ENCODE measurements around the gene PDCD1LG2.
"Not testable (repeated sequence)": the region's sequence is repeated elsewhere in the genome, so short reads cannot be mapped to it uniquely, and the experiment has no call there.

PDCD1LG2 gene

DNA sequence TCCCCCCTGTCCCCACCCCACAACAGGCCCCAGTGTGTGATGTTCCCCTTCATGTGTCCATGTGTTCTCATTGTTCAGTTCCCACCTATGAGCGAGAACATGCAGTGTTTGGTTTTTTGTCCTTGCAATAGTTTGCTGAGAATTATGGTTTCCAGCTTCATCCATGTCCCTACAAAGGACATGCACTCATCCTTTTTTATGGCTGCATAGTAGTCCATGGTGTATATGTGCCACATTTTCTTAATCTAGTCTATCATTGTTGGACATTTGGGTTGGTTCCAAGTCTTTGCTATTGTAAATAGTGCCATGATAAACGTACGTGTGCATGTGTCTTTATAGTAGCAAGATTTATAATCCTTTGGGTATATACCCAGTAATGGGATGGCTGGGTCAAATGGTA is 15.6 kb upstream of the PDCD1LG2 start:
- not testable (repeated sequence) for DNase-seq

DNA sequence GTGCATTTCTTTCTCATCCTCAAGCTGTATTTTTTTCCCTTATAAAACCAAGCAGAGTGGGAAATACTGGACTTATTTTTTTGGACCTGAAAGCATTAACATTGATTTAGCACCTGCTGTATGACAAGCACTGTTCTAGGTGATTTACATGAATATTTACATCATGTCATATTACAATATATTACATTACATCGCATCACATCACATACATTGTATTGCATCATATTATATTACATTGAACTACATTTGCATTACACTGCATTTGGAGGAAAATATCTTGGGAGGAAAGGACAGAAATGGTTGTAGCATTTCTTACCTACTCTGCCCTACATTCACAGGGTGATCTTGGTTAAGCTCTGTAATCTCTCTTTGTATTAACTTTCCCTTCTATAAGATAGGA is 11.2 kb upstream of the PDCD1LG2 start:
- DNase-seq: no peak

DNA sequence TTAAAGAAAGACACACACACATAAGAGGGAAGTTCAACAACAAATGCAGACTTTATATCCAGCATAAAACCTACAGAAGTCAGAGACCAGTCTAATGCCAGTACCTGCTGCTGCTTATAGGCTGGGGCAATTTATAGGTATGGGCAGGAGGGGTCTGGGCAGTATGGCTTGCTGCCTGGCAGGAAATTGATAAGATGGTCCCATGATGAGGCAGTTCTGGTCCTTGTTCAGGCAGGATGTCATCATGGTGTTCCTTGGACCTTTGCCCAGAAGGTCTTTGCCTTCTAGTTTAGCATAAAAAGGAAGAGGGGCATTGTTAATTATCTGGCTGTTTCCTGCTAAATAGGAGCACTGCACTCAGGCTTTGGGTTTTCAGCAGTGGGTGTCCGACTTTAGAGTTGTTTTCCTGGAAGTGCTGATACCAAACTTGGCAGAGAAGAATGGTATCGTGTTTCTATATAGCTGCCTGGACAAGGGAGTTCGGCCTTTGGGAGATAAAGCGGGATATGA is 10.4 kb upstream of the PDCD1LG2 start:
- DNase-seq: no peak

DNA sequence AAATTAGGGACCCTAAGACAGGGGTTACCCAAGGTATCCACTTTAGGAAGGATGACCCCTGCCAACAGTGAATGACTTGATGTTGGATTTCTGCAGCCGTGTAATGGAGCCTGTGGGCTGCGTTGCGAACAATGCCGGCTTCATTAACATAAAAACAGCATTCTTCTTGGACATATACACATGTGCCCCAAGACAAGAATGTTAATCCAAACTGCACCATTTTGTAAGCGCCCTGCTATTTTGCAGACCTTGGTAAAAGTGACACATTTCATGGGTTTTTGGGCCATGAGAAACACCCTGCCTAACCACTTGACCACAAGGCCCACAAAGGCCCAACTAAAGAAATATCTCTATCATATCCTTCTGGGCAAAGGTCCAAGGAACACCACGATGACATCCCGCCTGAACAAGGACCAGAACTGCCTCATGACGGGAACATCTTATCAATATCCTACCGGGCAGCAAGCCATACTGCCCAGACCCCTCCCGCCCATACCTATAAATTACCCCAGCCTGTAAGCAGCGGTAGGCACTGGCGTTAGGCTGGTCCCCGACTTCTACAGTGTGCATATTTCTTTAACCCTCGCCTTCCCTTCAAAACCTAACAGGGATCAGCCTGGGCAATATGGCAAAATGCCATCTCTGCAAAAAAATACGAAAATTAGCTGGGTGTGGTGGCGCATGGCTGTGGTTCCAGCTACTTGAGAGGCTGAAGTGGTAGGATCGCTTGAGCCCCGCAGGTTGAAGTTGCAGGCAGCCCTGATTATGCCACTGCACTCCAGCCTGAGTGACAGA is 9.7 kb upstream of the PDCD1LG2 start:
- DNase-seq: no peak

DNA sequence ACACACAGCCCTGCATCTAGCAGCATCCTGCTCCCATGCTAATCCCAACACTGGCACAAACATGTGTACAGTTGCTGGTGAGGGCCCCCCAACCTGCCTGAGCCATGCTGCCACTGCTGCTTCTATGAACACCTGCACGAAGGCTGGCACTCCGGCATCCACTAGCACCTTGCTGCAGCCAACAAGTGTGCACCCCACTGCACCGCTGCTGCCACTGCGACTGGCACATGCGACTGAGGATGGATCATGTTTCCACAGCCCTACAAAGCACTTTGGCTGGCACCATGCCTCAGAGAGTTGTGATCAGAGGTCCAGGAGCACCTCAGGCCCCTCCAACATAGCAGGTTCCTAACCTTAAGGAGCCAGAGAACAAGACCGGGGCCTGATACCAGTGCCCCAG is 7.8 kb upstream of the PDCD1LG2 start:
- no peak for DNase-seq

DNA sequence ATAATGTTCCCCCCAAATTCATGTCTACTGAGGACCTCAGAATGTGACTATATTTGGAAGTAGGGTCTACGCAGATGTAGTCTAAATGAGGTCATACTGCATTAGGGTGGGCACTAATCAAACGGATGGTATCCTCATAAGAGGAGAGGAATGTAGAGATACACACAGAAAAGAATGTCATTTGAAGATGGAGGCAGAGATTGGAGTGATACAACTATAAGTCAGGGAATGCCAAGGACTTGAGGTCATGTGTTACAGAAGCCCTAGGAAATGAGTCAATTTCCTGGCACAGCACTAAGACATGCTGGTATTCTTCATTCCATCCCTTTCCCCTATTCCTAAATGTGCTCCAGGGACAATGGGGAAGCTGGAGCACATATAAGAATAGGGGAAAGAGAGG is 758 bp upstream of the PDCD1LG2 start:
- DNase-seq: no peak

DNA sequence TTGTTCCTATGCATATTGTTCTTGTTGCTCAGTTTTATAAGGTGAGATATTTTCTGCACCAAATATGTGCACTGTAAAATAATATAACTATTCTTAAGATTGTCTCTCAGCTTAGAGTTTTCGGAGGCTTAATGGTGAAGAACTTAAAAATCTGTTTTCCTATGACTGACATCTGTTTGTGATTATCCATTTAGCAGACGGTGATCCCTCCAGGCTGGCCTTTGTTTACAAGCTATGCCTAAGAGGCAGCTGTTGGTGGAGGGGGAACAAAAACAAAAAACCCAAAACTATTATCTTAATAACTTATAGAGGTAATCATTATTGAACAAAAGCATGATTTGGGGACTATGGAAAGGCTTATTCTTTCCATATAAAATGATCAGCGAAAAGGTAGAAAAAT is 658 bp downstream of the PDCD1LG2 start:
- no peak for DNase-seq

DNA sequence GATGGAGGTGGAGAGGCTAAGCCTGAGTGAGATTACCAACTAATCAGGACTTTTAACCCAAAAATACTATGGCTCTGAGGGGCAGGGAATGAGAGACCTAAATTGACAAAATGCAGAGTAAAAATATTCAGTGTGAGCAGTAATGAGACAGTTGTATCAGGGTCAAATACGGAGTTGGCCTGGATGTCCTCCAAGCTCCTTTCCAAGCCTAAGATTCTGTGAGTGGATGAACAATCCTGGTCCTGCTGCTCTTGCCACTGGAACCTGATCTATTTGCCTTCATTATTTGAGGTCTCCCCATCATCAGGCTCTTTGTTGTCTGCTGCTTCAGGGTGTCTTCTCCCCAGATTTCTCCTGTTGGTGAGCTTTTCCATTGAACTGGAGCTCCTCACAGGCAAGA is 1.1 kb downstream of the PDCD1LG2 start:
- DNase-seq: no peak

DNA sequence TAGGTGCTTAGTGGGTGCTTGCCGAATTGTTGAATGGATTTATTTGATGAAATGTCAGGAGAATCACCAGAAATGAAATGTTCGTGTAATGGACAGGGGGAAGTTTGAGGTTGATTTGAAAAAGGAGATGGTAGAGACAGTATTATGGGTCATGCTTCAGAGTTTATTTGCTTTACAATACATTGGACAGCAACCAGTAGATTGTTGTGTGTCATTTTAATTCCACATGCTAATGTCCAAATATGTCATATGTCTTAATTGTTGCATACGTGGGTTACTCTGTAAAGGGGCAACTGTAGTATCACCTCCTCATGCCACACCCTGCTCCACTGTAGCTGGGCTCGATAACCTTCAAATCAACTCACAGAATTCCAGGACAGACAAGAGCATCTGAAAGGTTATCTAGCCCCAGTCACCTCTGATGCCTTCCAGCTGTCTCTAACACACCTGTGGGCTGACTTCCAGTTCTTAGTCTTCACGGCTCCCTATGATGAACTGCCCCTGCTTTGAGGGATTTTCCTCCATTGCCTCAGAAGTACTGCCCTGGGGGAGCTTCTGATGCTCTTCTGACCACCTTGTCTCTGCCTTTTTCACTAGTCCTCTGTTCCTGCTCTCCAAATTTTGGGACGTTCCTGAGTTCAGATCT is 1.7 kb downstream of the PDCD1LG2 start:
- DNase-seq: no peak

DNA sequence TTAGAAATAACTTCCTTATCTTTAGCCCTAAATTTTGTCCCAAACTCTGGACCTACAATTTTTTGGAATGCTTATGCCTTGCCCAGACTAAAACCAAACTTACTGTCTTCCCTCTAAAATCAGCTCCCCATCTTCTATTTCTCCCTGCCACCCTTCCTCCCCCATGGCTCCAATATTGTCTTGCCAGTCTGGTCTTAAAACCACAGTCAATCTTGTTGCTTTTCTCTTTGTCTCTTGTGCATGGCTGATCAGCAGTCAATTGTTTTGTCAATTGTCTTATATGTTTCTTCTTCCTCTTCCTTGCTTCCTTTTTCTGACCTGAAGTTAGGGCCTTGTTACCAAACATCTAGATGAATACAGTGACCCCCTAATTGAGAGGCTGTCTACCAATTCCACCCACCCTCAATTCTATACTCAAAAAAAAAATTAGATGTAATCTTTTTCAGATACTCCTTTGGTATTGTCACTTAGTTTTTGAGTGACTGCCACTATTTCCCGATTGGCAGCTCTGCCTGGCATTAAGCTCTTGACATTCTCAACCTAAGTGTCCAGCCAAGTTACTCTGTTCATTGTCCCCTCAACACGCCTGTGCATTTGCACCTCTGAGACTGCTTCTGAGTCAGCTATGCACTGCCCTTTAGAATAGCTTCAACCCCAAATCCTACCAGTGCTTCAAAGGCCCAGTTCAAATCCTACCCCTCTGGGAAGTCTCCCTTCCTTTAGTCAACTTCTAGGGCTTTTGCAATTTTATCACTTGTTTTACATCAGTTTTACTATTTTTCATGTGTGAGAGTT is 2.5 kb downstream of the PDCD1LG2 start:
- no peak for DNase-seq

DNA sequence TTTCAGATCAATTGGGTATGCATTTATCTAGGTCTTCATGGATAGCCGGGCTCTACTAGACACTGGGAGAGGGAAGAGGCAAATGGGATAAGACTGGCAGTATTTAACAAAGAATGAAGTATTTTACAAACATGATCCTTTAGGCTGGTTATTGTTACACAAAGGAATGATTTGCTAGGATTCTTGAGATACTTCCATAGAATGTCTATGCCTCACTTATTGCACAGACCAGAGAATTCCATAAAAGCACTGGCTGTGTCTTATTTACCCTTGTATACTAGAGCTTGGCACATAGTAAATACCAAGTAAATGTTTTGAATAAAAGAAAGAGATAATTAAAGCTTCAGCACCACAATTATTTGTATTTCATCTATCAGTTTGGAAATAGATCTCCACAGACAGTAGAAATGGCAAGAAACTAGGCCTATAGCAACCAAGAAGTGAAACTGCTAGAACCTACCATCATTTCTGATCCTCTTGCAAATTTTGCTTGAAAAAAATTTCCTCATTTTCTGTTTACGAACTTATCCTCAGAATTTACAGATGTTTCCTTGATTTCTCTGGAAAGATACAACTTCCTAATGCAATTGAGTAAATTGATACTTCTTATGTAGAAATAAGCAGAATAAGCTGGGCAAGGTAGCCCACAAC is 3.8 kb downstream of the PDCD1LG2 start:
- DNase-seq: no peak

DNA sequence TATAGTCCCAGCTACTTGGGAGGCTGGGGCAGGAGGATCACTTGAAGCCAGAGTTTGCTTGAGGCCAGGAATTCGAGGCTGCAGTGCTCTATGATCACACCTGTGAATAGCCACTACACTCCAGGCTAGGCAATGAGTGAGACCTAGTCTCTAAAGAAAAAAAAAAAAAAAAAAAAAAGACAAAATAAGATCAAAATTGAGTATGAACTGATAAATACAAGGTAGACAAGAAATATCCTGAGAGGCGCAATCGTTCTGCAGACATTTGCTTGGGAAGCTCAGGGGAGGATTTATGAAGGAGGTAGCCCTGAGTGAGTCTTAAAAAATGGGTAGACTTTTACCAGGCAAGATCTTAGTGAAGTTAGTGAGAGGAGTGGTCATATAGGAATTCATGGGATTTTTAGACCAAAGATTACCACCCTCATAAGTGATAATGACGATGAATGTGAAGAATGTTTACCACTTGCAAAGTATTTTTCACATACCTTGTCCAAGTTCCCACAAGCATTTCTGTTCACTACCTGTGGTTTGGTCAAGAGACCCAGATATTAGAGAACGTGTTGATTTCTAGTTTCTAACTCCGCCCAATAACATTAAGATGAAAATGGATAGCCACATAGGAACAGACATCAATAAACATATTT is 4.4 kb downstream of the PDCD1LG2 start:
- no peak for DNase-seq

DNA sequence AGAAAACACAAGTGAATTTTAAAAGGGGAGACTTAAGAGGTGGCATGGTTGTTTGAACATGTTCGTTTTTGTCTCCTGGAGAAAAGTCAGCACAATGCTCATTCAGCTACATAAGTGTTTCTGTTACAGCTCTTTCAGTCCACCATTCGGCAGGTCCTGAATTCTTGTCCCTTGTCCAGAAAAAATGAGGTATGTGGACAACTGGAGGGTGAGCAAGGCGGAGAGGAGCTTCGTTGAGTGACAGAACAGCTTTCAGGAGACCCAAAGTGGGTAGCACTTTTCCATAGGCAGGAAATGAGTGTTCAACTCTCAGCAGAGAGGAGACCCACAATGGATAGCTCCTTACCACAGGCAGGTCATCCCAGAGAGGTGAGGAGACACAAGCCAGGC is 4.9 kb downstream of the PDCD1LG2 start:
- no peak for DNase-seq

DNA sequence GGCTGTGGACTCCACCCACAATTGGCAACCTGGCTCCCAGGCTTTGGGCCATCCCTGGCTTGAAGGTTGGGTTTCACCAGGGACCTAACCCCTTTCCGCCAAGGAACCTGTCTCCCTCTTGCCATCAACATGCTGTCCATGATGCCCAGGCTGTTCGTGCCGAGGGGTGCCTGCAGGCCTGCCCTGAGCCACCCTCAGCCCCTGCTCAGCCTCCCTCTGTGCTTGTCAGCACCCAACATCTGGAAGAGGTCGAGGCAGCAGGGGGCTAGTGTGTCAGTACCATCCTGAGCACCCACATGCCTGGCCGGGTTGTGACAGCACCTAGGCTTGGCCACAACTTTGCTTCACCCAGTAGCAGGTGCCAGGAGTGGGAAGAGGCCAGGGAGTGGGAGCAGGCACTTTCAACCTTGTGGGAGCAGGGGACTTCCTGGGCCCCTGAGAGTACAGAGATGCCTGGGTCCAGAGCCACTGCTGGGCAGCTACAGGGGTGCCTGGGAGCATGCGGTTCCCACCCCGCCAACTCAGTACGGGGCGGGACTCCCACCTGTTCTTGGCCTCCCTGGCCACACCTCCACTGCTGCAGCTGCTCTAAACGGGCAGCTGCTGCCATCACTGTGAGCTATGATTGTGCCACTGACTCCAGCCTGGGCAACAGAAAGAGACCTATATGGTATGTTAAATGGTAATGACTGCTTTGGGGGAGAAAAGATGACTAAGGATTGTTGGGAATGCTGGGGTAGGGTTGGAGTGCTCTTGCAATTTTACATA is 6.3 kb downstream of the PDCD1LG2 start:
- DNase-seq: no peak

DNA sequence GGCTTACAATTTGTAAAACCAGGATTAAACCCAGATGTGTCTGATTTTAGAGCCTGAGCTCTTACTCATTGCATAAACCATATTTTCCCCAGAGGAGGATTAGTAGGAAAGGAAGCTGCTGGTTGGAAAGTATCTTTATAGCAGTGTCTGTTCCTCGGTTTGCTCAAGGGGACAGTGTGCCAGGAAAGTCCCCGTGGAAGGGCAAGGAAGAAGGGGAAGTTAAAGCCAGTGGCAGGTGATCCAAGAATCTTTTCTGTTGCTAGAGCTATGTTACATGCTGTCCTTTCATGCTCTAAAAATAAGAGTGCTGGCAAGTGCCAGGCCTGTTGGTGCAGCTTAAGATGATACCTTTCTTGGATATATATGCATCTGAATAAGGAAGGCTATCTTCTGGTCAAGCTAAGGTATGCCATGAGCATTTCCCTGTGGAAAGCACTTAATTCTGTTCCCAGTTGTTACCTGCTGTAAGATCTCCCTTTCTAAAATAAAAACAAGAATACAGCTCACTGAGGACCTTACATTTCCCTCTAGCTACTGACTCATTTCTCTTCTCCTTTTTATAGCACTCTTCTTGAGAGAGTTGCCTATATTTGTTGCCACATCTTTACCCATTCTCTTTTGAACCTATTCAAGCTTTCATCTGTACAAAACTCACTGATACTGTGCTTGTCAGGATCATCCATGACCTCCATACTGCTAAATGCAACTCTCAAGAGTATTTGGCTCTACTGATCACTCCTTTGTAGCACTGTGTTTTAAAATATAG is 8.0 kb downstream of the PDCD1LG2 start:
- no peak for DNase-seq

DNA sequence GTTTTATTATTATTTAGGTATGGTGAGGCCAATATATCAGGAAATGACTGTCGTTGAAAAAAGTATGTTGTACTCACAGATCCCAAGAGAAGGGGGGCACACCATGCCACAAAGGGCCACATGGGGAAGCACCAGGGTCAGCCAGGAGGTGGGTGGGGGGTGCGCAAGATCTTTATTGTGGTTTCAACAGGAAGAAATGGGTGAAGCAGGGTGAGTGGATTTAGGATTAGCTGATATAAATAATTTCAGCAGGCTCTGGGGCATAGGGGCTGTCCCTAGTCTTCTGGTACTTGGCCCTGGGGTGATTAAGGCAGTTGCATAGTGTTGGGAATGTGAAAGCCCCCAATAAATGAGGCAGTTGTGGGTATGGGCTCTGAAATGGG is 8.6 kb downstream of the PDCD1LG2 start:
- DNase-seq: peak in 1 of 2 donors; percentile 15

DNA sequence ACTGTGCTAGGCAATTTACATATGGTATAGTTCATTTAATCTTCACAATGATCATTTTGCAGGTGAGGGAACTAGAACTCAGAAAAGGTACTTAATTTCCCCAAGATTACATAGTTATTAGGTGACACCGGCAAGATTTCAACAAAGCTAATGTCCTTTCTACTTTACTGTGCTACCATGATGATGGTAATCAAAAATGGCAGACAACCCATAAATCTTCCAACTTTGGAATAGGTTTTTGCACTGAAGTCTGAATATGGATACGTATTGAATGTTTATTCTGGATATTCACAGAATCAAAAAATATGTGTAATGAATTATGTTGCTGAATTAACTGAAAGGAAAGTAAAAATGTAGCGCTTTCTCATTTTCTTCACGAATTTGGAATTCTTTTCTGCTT is 13.8 kb downstream of the PDCD1LG2 start:
- DNase-seq: no peak

DNA sequence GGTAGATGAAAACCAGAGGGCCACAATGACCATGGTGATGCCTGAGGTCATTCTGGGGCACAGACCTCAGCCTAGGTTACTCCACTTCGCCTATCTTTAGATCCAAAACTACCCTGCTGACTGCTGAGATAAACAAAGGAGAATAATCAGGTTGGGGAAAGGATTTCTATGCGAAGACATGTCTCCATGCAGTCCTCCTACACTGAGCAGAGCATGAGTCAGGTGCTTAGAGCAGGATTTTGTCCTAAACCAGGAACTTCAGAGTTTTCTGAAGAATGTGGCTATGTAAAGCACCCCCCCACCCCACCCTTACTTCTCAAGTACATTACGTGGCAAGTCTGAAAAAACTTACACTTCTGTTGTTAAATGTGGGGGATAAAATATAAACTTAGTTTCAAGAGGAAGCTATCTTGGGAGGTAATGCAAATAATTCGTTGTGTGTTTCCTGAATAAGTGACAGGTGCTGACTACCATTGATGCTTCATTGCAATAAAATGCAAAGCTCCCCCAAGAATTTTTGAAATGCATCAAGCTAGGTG is 19.4 kb downstream of the PDCD1LG2 start:
- no peak for DNase-seq

DNA sequence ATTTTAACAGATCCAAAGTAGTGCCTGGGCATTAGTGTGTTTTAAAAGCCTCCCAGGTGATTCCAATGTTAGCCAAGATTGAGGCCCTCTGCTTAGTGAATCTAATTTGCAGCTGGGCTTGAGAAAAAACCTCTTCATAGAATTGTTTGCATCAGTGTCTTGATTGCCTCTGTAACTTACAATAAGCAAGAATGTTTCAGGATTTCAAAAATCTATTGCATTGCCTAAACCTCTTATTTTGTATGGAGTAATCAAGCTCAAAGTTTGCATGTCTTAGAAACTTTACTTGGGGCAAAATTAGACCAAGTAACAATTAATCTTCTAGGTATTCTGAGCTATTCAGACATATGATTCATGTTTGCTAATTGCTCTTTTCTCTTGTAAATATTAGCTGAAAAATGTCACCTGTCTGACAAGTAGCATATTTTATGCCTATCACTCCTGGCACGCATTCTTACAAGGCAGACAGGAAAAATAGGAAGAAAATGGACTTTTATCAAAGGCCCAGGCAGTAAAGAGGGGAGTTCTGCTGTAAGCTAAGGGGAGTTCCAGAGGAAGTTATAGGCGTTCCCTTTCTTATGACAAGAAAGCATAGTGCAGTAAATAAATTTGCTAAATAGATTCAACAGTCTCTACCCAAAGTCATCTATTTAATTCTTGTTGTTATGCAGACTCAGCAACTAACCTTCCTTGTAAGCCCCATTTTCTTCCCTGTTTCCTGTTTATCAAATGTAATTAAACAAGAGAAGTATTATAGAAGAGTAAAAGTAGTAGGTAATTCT is 21.0 kb downstream of the PDCD1LG2 start:
- DNase-seq: no peak

DNA sequence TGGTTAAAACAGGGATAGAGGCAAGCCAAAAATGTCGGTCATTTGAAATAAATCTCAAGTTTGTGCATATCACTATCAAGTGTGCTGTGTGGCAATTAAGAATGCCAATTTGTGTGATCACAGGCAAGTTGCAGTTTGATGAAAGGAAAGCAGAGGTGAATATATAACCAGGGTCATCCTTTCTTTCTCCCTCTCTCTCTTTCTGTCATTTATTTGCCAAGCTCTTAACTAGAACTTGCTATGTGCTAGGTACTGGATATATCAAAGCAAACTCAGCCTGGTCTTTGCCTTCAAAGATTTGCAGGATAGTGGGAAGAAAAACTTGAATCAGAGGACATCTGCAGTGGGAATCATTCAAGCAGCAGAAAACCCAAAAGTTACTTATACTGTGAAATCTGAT is 22.0 kb downstream of the PDCD1LG2 start:
- DNase-seq: no peak

Measured in stimulated activated CD4-positive, alpha-beta T cell treated with anti-CD3 and anti-CD28 coated beads, Interleukin-2, amount 100 ng/mL, for 48 hours (primary cell).